Pancreas (tissue), 10 donors: ENCODE data around the gene TTL. TPM values are rescaled to one million over a fixed set of nuclear protein-coding genes. Genes with fewer than 3 reads are reported as not detected.

Experiments
- ATAC-seq, 4 donors: fragments of 200-7000 bp; cut with Tn5 transposase; one replicate each; pipeline versions ENCODE4 v1.8.0 to v1.9.1; 2020; ENCODE audit warnings: mild to moderate bottlenecking in 4 of 4, moderate library complexity in 4 of 4
- DNase-seq, 6 donors: peaks; one replicate each; pipeline ENCODE4 v3.0.0-alpha.2; 2020
- FAIRE-seq: peaks from 2 replicates; lab custom pipeline; 2012; peaks lifted over from hg19 to GRCh38; lab: Jason Lieb, UNC
- H3K27ac ChIP-seq, 4 donors: fragments of 200-600 bp; sonication (generic); 1 replicate in 3 of 4; 2 replicates in 1 of 4; pipeline versions ENCODE4 v1.5.0 to v1.8.0; 2020
- H3K27me3 ChIP-seq, 4 donors: fragments of 200-600 bp; one replicate each; pipeline ENCODE4 v1.8.0; 2021
- H3K36me3 ChIP-seq, 3 donors: fragments of 200-600 bp; sonication (generic) in 1 of 3; one replicate each; pipeline versions ENCODE4 v1.5.0 to v1.8.0; 2020 to 2021
- H3K4me1 ChIP-seq, 3 donors: fragments of 200-600 bp; one replicate each; pipeline ENCODE4 v1.8.0; 2021
- H3K4me3 ChIP-seq, 4 donors: fragments of 200-600 bp; sonication (generic) in 2 of 4; one replicate each; pipeline versions ENCODE4 v1.5.0 to v1.8.0; 2020 to 2021
- H3K9me3 ChIP-seq, 4 donors: fragments of 200-600 bp; one replicate each; pipeline ENCODE4 v1.8.0; 2021
- CTCF ChIP-seq, 4 donors: fragments of 200-600 bp; sonication (generic) in 3 of 4; IDR thresholded peaks; one replicate each; pipeline versions ENCODE4 v1.5.0 to v1.8.0; 2021; ENCODE audit warnings: antibody characterized with exemption in 4 of 4
- WGBS, 2 donors: extraction: QIAGEN DNeasy Blood & Tissue Kit; methylation state at CpG; one replicate each; pipeline ENCODE4 v1.1.7; 2013; 5-methylcytosine and 5-hydroxymethylcytosine counted together
- intact Hi-C, 3 donors: fragments of 100-400 bp; cut with DNase I; formaldehyde crosslinking; loops; one replicate each; pipeline versions ENCODE4 v1.11.1 to v1.14.2; 2022
- polyA plus RNA-seq, 2 donors: library from polyadenylated mRNA; stranded (reverse); fragments of 200-250 nt; gene quantifications; one replicate each; pipeline ENCODE4 v1.2.3, GENCODE V29; 2013
- total RNA-seq, 6 donors: library from RNA; stranded (reverse); fragmentation: NEBNext Ultra II Directional in 4 of 6; extraction: Animal tissue kit (Norgen Biotek cat#: 25700) in 4 of 6; gene quantifications; one replicate each; pipeline versions ENCODE4 v1.2.1 to v1.2.4, GENCODE V29; 2021 to 2023
- donor health status: healthy with polysubstance abuse.
- donor health status: DM: no; HTN: no; CAD: no; lungs with moderate emphysema.
- donor health status: DM: no; HTN: no; CAD: no.
- donor health status: control.
- donor health status: control.
- donor health status: Bipolar disorder and iron deficiency.
- donor health status: DM: yes; HTN: yes; CAD: no.
- donor health status: DM: no; HTN: no; CAD: no.
- donor health status: DM: no; HTN: no; CAD: no.
- donor health status: DM: yes; HTN: yes; CAD: no.

The TTL gene
- total and polyA plus RNA-seq, 8 donors, result 6.6 to 16.8 (median 7.8) TPM

DNA sequence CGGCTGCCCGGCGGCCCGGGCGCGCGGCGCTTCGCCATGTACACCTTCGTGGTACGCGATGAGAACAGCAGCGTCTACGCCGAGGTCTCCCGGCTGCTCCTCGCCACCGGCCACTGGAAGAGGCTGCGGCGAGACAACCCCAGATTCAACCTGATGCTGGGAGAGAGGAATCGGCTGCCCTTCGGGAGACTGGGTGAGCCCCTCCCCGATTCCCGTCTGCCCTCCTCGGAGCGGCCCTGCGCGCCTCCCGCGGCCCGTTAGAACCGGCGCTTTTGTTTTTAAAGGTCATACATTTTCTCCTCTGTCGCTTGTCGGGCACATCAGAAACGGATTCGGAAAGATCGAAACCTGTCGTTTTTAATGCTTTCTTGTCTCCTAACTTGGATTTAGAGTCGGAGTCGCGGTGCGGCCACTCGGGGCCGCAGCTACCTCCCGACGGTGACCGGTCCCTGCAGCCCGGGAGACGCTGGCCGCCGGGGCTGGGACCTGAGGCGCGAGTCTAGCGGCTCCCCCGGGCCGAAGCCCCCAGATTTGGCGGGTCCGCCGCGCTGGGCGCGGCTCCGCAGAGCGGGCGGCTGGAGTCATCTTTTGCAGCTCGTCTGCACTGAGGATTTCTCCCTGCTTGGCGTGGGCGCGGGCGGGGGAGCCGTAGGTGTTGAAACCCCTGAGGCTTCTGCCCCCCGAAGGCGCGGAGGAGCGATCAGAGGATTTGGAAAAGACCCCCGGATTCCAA, 519 bp downstream of the TTL start:
- ATAC-seq (peak in 3 of 4 donors; percentile 16 to 20 (median 20)), DNase-seq (peak; percentile 13 to 73 (median 42)), FAIRE-seq (no peak)
- H3K9me3 ChIP-seq, result no peaks in the 10 kb centered on the region
- H3K27ac ChIP-seq, result peak overlapping the region; percentile 57 to 67 (median 64)
- WGBS, 2 donors, result 0 to 1% methylated on average over 65 to 77 of the region's 77 CpGs
- H3K36me3 ChIP-seq, result no peaks in the 10 kb centered on the region
- peaks cover 3 to 13% (median 7%) of the 10 kb centered on the region in 3 donors for H3K4me1 ChIP-seq
- H3K4me3 ChIP-seq, result peak overlapping the region; percentile 64 to 73 (median 70)
- intact Hi-C loops, result loop anchor here in 1 of 3 donors (10.0 kb wide), 1 partner anchor 102 kb away; the partner anchor contains the start of gene CHCHD5
- no peaks in the 10 kb centered on the region for H3K27me3 ChIP-seq
- TF ChIP-seq CTCF (IDR thresholded peaks at IDR 0.05), result no peak

GRCh38 chr2:112483042-112483473, 1.1 kb downstream of the TTL start:
- 4 to 9% methylated on average over 10 of the region's 10 CpGs for WGBS, 2 donors
- no peaks in the 10 kb centered on the region for H3K27me3 ChIP-seq
- H3K4me1 ChIP-seq, result peaks cover 3 to 13% (median 7%) of the 10 kb centered on the region in 3 donors
- no peaks in the 10 kb centered on the region for H3K36me3 ChIP-seq
- TF ChIP-seq CTCF (IDR thresholded peaks at IDR 0.05), result no peak
- H3K4me3 ChIP-seq, result peak overlapping the region; percentile 64 to 73 (median 70)
- ATAC-seq (no peak), DNase-seq (no peak), FAIRE-seq (no peak)
- intact Hi-C loops, result loop anchor here in 1 of 3 donors (10.0 kb wide), 1 partner anchor 102 kb away; the partner anchor contains the start of gene CHCHD5
- H3K9me3 ChIP-seq, result no peaks in the 10 kb centered on the region
- peak overlapping the region in 3 of 4 donors; percentile 57 to 66 (median 61) for H3K27ac ChIP-seq

DNA sequence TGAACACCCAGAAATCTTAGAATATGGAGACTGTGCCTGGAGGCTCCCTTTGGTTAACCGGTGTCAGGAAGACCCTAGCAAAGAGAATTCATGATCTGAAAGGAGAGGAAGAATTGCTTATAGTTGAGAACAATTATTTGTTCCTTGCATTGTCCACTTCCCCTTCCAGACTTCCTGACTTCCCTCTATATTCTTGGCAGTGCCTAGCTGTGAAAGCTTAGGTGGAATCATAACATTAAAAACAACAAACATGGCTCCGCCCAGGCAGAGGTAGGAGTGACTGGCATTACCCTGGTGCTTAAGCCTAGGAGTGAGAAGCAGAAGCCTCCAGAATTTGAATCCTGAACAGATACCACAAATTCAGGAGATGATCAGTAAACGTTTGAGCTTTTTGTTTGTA, 1.9 kb downstream of the TTL start:
- intact Hi-C loops, result loop anchor here in 1 of 3 donors (10.0 kb wide), 1 partner anchor 101 kb away; the partner anchor contains the start of gene CHCHD5
- 81% methylated on average over 3 of the region's 3 CpGs for WGBS, 2 donors

DNA sequence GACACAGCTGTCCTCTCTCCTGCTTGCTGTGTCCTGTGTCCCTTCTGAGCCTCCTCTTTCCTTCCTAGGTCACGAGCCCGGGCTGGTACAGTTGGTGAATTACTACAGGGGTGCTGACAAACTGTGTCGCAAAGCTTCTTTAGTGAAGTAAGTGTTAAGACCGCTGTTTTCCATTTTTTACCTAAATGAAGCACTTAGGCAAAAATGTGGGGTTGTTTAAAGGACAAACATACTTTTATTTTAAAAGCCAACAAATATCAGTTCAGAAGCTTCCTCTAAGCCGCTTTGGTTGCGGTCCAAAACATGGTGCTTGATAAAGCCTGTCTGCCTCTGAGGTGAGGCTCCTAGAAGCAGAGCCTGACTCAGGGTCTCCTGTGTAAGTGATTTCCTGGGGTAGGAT, 3.9 kb downstream of the TTL start:
- no peak overlapping the region for H3K4me3 ChIP-seq
- ATAC-seq (no peak), FAIRE-seq (no peak), DNase-seq (no peak)
- no peaks in the 10 kb centered on the region for H3K36me3 ChIP-seq
- WGBS, 2 donors, result 91 to 97% methylated on average over 6 of the region's 6 CpGs
- no peaks in the 10 kb centered on the region for H3K27me3 ChIP-seq
- H3K27ac ChIP-seq, result no peak overlapping the region
- H3K9me3 ChIP-seq, result no peaks in the 10 kb centered on the region
- intact Hi-C loops, result loop anchor here in 1 of 3 donors (10.0 kb wide), 1 partner anchor 99 kb away; the partner anchor contains the start of gene CHCHD5
- H3K4me1 ChIP-seq, result peaks cover 3 to 8% (median 3%) of the 10 kb centered on the region in 3 donors
- no peak for TF ChIP-seq CTCF (IDR thresholded peaks at IDR 0.05)

More for the DNA sequence above, 1.9 kb downstream of the TTL start:
- Histone ChIP-seq H3K4me1 (peaks cover 3 to 13% (median 7%) of the 10 kb centered on the region in 3 donors), H3K27ac (no peak overlapping the region), H3K27me3 (no peaks in the 10 kb centered on the region), H3K9me3 (no peaks in the 10 kb centered on the region), H3K36me3 (no peaks in the 10 kb centered on the region), H3K4me3 (no peak overlapping the region)
- DNase-seq (no peak), ATAC-seq (no peak), FAIRE-seq (no peak)
- no peak for TF ChIP-seq CTCF (IDR thresholded peaks at IDR 0.05)
